Left kidney (tissue), 2 donors: Measurements from ENCODE around the gene TUBA1C. TPM values are rescaled to one million over a fixed set of nuclear protein-coding genes. Genes with fewer than 3 reads are reported as not detected.
A peak's percentile ranks its signal among the peaks of the same experiment; 100 is the strongest.
"Not testable (repeated sequence)": the region's sequence is repeated elsewhere in the genome, so short reads cannot be mapped to it uniquely, and the experiment has no call there.

Experiments used
- DNase-seq: peaks from one replicate; pipeline ENCODE4 v3.0.0-alpha.2; 2013
- polyA plus RNA-seq: library from polyadenylated mRNA; unstranded; fragments of 120-200 nt; gene quantifications from one replicate; pipeline ENCODE4 v1.2.1, GENCODE V29; 2013; ENCODE audit not compliant: insufficient read length

TUBA1C gene
- polyA plus RNA-seq, 1 donor: 123 TPM

DNA sequence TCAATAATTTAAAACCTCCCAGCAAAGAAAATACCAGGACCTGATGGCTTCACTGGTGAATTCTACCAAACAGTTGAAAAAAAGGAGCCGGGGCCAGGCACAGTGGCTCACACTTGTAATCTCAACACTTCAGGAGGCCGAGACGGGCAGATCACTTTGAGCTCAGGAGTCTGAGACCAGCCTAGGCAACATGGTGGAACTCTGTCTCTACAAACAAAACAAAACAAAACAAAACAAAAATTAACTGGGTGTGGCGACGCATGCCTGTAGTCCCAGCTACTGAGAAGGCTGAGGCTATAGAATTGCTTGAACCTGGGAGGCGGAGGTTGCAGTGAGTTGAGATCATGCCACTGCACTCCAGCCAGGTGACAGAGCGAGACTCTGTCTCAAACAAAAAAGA lies 44.5 kb downstream of the TUBA1C start:
- no peak for DNase-seq

DNA sequence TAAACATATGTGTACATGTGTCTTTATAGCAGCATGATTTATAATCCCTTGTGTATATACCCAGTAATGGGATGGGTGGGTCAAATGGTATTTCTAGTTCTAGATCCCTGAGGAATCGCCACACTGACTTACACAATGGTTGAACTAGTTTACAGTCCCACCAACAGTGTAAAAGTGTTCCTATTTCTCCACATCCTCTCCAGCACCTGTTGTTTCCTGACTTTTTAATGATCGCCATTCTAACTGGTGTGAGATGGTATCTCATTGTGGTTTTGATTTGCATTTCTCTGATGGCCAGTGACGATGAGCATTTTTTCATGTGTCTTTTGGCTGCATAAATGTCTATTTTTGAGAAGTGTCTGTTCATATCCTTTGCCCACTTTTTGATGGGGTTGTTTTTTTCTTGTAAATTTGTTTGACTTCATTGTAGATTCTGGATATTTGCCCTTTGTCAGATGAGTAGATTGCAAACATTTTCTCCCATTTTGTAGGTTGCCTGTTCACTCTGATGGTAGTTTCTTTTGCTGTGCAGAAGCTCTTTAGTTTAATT lies 45.6 kb downstream of the TUBA1C start:
- DNase-seq: not testable (repeated sequence)

DNA sequence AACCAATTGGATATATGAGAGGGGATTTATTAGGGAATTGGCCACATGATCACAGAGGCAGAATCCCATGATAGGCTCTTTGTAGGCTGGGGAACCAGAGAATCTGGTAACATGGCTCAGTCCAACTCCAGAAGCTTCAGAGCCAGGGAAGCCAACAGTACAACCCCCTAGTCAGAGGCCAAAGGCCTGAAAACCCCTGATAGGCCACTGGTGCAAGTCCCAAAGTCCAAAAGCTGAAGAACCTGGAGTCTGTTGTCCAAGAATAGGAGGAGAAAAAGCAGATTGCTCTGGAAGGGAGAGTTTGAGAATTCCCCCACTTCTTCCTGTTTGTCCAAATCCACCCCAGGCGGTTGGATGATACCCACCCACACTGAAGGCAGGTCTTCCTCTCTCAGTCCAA lies 49.9 kb downstream of the TUBA1C start:
- DNase-seq: no peak

DNA sequence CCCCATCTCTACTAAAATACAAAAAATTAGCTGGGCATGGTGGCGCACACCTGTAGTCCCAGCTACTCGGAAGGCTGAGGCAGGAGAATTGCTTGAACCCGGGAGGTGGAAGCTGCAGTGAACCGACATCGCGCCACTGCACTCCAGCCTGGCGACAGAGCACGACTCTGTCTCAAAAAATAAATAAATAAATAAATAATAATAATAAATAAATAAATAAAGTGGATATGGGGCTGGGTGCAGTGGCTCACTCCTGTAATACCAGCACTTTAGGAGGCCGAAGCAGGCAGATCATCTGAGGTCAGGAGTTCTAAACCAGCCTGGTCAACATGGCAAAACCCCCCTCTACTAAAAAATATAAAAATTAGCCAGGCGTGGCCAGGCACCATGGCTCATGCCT lies 52.2 kb downstream of the TUBA1C start:
- DNase-seq: not testable (repeated sequence)

DNA sequence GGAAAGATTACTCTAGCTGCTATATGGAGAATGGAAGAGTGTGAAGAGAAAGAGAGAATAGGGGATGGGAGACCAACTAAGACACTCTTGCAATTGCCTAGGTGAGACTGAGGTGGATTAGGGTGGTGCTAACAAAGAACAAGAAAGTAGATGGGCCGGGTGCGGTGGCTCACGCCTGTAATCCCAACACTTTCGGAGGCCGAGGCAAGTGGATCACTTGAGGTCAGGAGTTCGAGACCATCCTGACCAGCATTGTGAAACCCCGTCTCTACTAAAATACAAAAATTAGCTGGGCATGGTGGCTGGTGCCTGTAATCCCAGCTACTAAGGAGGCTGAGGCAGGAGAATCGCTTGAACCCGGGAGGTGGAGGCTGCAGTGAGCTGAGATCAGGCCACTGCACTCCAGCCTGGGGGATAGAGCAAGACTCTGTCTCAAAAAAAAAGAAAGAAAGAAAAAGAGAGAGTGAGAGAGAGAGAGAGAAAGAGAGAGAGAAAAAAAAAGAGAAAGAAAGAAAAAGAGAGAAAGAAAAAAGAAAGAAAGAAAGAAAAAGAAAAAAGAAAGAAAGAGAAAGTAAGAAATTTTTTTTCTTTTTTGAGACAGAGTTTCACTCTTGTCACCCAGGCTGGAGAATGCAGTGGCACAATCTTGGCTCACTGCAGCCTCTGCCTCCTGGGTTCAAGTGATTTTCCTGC lies 55.7 kb downstream of the TUBA1C start:
- DNase-seq: not testable (repeated sequence)

DNA sequence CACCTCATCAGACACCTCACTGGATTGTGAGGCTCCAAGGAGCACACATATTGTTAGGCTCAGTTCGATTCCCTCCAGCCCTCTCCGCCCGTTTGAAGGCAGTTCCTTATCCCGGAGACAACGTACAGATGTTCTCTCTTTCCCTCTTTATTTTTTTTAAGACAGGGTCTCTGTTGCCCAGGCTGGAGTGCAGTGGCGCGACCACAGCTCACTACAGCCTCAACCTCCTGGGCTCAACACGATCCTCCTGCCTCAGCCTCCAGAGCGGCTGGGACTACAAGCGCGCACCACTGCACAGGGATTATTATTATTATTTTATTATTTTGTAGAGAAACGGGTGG lies 57.5 kb downstream of the TUBA1C start:
- no peak for DNase-seq

DNA sequence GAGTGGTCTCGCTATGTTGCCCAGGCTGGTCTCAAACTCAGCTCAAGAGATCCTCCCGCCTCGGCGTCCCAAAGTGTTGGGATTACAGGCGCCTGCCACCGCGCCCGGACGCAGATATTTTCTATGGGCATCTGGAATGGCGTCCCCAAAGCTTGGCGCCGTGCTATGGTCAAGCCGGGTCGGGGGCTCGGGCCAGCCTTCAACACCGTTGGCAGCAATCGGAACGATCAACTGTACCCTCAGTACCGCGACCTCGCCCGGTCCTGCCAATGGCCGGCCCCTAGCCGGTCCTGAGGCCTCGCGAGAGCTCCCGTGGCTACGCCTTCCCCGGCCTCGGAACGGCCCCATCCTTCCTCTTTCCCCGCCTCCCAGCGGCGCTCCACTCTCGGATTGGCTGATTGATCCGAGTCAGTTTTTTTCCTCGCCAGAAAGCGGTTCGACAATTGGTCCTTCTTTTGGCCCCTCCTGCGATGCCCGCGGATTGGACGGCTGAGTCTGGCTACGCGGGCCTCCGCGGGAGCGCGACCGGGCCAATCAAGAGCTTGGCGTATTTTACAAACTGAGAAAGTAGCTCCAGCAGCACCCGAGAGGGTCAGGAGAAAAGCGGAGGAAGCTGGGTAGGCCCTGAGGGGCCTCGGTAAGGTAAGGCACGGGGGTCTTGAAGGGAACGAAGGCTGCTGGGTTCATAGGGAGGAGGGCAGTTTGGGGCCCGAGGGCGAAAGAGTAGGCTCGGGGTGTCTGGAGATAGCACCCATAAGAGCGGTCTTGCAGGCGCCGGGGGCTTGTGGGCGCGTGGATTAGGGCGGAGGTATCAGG lies 58.0 kb downstream of the TUBA1C start, which contains the start of gene TROAP:
TROAP (plus strand) TSS at position 548 of the 816 bp plus-strand sequence. CDS start 354 bp downstream, outside the sequence.
- peak; percentile 99 for DNase-seq

DNA sequence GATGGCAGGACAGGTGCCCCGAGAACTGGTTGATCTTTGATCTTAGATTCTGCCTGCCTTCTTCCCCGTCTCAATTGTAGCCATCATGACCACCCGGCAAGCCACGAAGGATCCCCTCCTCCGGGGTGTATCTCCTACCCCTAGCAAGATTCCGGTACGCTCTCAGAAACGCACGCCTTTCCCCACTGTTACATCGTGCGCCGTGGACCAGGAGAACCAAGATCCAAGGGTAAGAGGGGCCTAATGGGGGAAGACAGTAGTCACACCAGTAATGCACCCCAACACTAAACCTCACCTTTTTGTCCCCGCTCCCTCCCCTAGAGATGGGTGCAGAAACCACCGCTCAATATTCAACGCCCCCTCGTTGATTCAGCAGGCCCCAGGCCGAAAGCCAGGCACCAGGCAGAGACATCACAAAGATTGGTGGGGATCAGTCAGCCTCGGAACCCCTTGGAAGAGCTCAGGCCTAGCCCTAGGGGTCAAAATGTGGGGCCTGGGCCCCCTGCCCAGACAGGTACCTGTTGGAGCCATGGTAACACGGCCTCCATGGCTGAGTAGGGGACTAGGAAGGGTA lies 58.7 kb downstream of the TUBA1C start:
- DNase-seq: no peak

Other genes starting within 250 kb of the TUBA1C start
- gene PRKAG1, start 246.3 kb upstream of the TUBA1C start, polyA plus RNA-seq: 95.8 TPM
- 57.7 TPM for gene KMT2D, start 204.3 kb upstream of the TUBA1C start, polyA plus RNA-seq
- 1.8 TPM for gene RHEBL1, start 195.1 kb upstream of the TUBA1C start, polyA plus RNA-seq
- gene DHH, start 170.3 kb upstream of the TUBA1C start, polyA plus RNA-seq: 0.25 TPM
- gene LMBR1L, start 154.2 kb upstream of the TUBA1C start, polyA plus RNA-seq: 87.7 TPM
- 1,176 TPM for gene TUBA1B, start 133.7 kb upstream of the TUBA1C start, polyA plus RNA-seq
- gene TUBA1A, start 76.0 kb upstream of the TUBA1C start, polyA plus RNA-seq: 433 TPM
- gene PRPH, start 30.1 kb downstream of the TUBA1C start, polyA plus RNA-seq: not detected
- gene TROAP, start 58.2 kb downstream of the TUBA1C start, polyA plus RNA-seq: 35.9 TPM
- 1.2 TPM for gene C1QL4, start 72.1 kb downstream of the TUBA1C start, polyA plus RNA-seq
- gene DNAJC22, start 81.8 kb downstream of the TUBA1C start, polyA plus RNA-seq: 30.2 TPM
- gene SPATS2, start 102.4 kb downstream of the TUBA1C start, polyA plus RNA-seq: 60.5 TPM